ENCODE data around the gene INTS11.

INTS11 gene

GRCh38 chr1:1322952-1323351 lies 1.5 kb downstream of the INTS11 start:
- no peak for TF ChIP-seq CTCF (IDR thresholded peaks at IDR 0.05)
- Histone ChIP-seq H3K36me3 (peaks cover 19 to 51% (median 38%) of the 10 kb centered on the region in 3 donors), H3K4me3 (no peak overlapping the region), H3K9me3 (no peaks in the 10 kb centered on the region), H3K4me1 (peaks cover 0 to 68% (median 58%) of the 10 kb centered on the region in 4 donors), H3K27ac (no peak overlapping the region), H3K27me3 (no peaks in the 10 kb centered on the region)
- no peak for DNase-seq
- intact Hi-C loops (cut with DNase I; ENCODE audit: low total_unique reads): no loop called here

GRCh38 chr1:1322418-1322817 lies 2.0 kb downstream of the INTS11 start:
- no peak overlapping the region for H3K4me3 ChIP-seq
- no peaks in the 10 kb centered on the region for H3K27me3 ChIP-seq
- intact Hi-C loops (cut with DNase I; ENCODE audit: low total_unique reads): no loop called here
- H3K9me3 ChIP-seq: no peaks in the 10 kb centered on the region
- H3K27ac ChIP-seq: no peak overlapping the region
- no peak for DNase-seq
- peaks cover 0 to 73% (median 63%) of the 10 kb centered on the region in 4 donors for H3K4me1 ChIP-seq
- H3K36me3 ChIP-seq: peaks cover 14 to 48% (median 34%) of the 10 kb centered on the region in 3 donors
- TF ChIP-seq CTCF (IDR thresholded peaks at IDR 0.05): no peak

GRCh38 chr1:1321477-1321876 lies 3.0 kb downstream of the INTS11 start:
- intact Hi-C loops (cut with DNase I; ENCODE audit: low total_unique reads): no loop called here
- no peak for TF ChIP-seq CTCF (IDR thresholded peaks at IDR 0.05)
- H3K27me3 ChIP-seq: no peaks in the 10 kb centered on the region
- no peak overlapping the region for H3K4me3 ChIP-seq
- peaks cover 10 to 44% (median 32%) of the 10 kb centered on the region in 3 donors for H3K36me3 ChIP-seq
- no peaks in the 10 kb centered on the region for H3K9me3 ChIP-seq
- H3K4me1 ChIP-seq: peaks cover 0 to 72% (median 61%) of the 10 kb centered on the region in 4 donors
- H3K27ac ChIP-seq: no peak overlapping the region
- no peak for DNase-seq

- no peak for DNase-seq
- peaks cover 0 to 66% (median 55%) of the 10 kb centered on the region in 4 donors for H3K4me1 ChIP-seq
- H3K9me3 ChIP-seq: no peaks in the 10 kb centered on the region
- no peak for TF ChIP-seq CTCF (IDR thresholded peaks at IDR 0.05)
- H3K27ac ChIP-seq: peak overlapping the region; percentile 26 to 62
- no peak overlapping the region for H3K4me3 ChIP-seq
- peaks cover 10 to 49% (median 35%) of the 10 kb centered on the region in 3 donors for H3K36me3 ChIP-seq
- intact Hi-C loops (cut with DNase I; ENCODE audit: low total_unique reads): no loop called here
- H3K27me3 ChIP-seq: no peaks in the 10 kb centered on the region
These were observed 3.6 kb downstream of the INTS11 start for GRCh38 chr1:1320666-1321448.

- H3K4me1 ChIP-seq: peaks cover 0 to 56% (median 45%) of the 10 kb centered on the region in 4 donors
- H3K36me3 ChIP-seq: peaks cover 15 to 59% (median 45%) of the 10 kb centered on the region in 3 donors
- no peak for DNase-seq
- no peaks in the 10 kb centered on the region for H3K27me3 ChIP-seq
- TF ChIP-seq CTCF (IDR thresholded peaks at IDR 0.05): no peak
- no peaks in the 10 kb centered on the region for H3K9me3 ChIP-seq
- H3K27ac ChIP-seq: peak overlapping the region; percentile 26 to 62
- intact Hi-C loops (cut with DNase I; ENCODE audit: low total_unique reads): no loop called here
- H3K4me3 ChIP-seq: no peak overlapping the region
These were observed 4.9 kb downstream of the INTS11 start for GRCh38 chr1:1319646-1319941.
